Right lobe of liver (tissue), 4 donors: Measurements from ENCODE around the gene PPP1R2B.

ENCODE experiments used
- POLR2A ChIP-seq: fragments of 450-650 bp; IDR thresholded peaks from one replicate; pipeline ENCODE4 v1.6.1; 2017; ENCODE audit warnings: antibody characterized with exemption, mild to moderate bottlenecking
- TF ChIP-seq, protein P1 (sequence below), 4 donors: fragments of 200-600 bp in 3 of 4; fragments of 450-650 bp in 1 of 4; IDR thresholded peaks; one replicate each; pipeline versions ENCODE4 v1.5.1 to v1.8.0; 2016 to 2022; ENCODE audit warnings: antibody characterized with exemption in 4 of 4, mild to moderate bottlenecking in 2 of 4
- donor health status: DM: no; HTN: no; CAD: no.
- donor health status: DM: no; HTN: no; CAD: no.
- donor health status: DM: no; HTN: yes; CAD: no.

DNA sequence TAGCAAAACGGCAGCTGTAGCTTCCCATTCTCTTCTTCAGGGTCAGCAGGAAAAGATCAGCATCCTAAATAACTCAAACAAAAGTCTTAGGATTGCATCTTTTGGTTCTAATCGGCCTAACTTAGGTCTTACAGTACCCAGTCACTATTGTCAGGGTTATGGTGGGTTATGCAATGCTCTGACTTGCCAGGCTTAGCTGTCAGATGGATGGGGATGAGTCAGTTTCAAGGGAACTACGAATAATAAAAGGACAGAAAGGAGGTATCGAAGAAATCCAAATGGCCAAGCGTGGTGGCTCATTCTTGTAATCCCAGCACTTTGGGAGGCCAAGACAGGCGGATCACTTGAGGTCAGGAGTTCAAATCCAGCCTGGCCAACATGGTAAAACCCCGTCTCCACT, 46.5 kb downstream of the PPP1R2B start:
- TF ChIP-seq, protein P1, sequence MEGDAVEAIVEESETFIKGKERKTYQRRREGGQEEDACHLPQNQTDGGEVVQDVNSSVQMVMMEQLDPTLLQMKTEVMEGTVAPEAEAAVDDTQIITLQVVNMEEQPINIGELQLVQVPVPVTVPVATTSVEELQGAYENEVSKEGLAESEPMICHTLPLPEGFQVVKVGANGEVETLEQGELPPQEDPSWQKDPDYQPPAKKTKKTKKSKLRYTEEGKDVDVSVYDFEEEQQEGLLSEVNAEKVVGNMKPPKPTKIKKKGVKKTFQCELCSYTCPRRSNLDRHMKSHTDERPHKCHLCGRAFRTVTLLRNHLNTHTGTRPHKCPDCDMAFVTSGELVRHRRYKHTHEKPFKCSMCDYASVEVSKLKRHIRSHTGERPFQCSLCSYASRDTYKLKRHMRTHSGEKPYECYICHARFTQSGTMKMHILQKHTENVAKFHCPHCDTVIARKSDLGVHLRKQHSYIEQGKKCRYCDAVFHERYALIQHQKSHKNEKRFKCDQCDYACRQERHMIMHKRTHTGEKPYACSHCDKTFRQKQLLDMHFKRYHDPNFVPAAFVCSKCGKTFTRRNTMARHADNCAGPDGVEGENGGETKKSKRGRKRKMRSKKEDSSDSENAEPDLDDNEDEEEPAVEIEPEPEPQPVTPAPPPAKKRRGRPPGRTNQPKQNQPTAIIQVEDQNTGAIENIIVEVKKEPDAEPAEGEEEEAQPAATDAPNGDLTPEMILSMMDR (IDR thresholded peaks at IDR 0.05) = no peak
- no peak for TF ChIP-seq POLR2A
